ENCODE data around the gene AFF2.

DNA sequence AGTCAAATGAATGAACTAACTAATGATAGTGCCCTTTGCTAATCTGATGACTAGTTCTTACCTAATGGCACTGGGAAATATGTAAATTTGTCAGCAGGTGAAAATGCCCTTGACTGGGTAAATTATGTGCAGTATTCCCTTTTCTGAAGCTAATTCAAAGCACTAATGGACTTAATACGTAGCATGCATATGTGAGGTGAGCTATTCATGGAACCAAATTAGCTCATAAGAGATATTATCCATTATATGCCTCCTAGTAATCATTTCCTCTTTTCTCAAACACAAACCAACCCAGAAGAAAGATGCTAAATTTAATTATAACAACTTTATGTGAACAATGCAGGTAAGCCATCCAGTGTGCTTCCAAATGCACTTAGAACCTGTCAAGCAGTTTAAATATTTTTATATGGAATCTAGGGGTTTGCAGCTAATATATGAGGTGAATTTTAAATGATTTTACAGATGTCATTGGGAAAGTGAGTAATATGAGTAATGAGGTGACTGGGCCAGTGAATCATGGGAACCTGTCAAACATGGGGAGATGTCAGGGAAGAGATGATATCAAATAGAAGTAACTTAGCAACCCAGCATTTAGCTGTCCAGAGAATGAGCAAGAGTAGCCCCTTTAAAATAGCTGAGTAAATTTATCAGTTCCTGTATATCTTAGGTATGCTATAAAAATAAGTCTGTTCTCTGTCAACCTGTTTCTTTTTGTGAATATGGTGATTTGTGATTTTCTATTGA, 315.0 kb downstream of the AFF2 start:
- TF ChIP-seq, protein P1, sequence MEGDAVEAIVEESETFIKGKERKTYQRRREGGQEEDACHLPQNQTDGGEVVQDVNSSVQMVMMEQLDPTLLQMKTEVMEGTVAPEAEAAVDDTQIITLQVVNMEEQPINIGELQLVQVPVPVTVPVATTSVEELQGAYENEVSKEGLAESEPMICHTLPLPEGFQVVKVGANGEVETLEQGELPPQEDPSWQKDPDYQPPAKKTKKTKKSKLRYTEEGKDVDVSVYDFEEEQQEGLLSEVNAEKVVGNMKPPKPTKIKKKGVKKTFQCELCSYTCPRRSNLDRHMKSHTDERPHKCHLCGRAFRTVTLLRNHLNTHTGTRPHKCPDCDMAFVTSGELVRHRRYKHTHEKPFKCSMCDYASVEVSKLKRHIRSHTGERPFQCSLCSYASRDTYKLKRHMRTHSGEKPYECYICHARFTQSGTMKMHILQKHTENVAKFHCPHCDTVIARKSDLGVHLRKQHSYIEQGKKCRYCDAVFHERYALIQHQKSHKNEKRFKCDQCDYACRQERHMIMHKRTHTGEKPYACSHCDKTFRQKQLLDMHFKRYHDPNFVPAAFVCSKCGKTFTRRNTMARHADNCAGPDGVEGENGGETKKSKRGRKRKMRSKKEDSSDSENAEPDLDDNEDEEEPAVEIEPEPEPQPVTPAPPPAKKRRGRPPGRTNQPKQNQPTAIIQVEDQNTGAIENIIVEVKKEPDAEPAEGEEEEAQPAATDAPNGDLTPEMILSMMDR (IDR thresholded peaks at IDR 0.05): no peak
- TF ChIP-seq POLR2AphosphoS5 (IDR thresholded peaks at IDR 0.05) (no peak), POLR2A (IDR thresholded peaks at IDR 0.05) (no peak), EP300 (IDR thresholded peaks at IDR 0.05; ENCODE audit: low read depth) (no peak)
